ENCODE results near the gene CARMIL1. TPM values are rescaled to one million over a fixed set of nuclear protein-coding genes. Genes with fewer than 3 reads are reported as not detected.

CARMIL1 gene
- total and polyA plus RNA-seq, 2 of the 8 experiments (the other 6 are each of a cell fraction or from before 2014, with no cell fraction given), result 20.3 to 40.4 TPM

GRCh38 chr6:25606151-25606550 lies 327.0 kb downstream of the CARMIL1 start:
- H3K23ac ChIP-seq (ENCODE audit: insufficient read length), result no peak overlapping the region
- ChIA-PET POLR2A (ENCODE audit: partially characterized antibody) (no interaction called here), CTCF (ENCODE audit: partially characterized antibody) (interaction anchor here (0.6 to 2.2 kb wide), 5 partner anchors 9 to 383 kb away, joined by 3 to 5 read pairs (median 5); partner anchors contain the start of gene CARMIL1)
- no peak overlapping the region for H2AFZ ChIP-seq (ENCODE audit: low read length)
- no peak overlapping the region for H3K56ac ChIP-seq (replicated peaks; ENCODE audit: insufficient read length, low read depth, low read length)
- no peaks in the 10 kb centered on the region for H3K27me3 ChIP-seq (replicated peaks in 1 of 4; ENCODE audit: control insufficient read depth in 3 of 4, extremely low read depth in 1 of 4, insufficient read depth in 3 of 4, low read length in 3 of 4)
- no peaks in the 10 kb centered on the region for H3K79me1 ChIP-seq (ENCODE audit: low read depth, low read length)
- no peaks in the 10 kb centered on the region for H3K9me3 ChIP-seq (ENCODE audit: insufficient read depth in 2 of 2, low read depth in 1 of 2, low read length in 1 of 2)
- no peak overlapping the region for H4K91ac ChIP-seq (replicated peaks; ENCODE audit: insufficient read length, low read length)
- H2BK12ac ChIP-seq (ENCODE audit: low read depth, low read length), result no peak overlapping the region
- no peak overlapping the region for H2BK120ac ChIP-seq (replicated peaks; ENCODE audit: low read depth, low read length)
- H3K23me2 ChIP-seq (ENCODE audit: low read depth, low read length), result no peaks in the 10 kb centered on the region
- H3K4me2 ChIP-seq (ENCODE audit: insufficient read depth in 1 of 2, low read depth in 2 of 2, low read length in 2 of 2), result no peak overlapping the region
- H2BK5ac ChIP-seq (ENCODE audit: low read depth, low read length), result no peak overlapping the region
- 86% methylated on average over 11 of the region's 11 CpGs; no CpG with 5 or more reads in 1 of the 2 experiments for WGBS, 2 experiments (ENCODE audit: extremely low coverage in 1 of 2, insufficient coverage in 1 of 2, insufficient read length in 1 of 2, insufficient replicate concordance in 2 of 2, low coverage in 1 of 2, low lambda C conversion rate in 2 of 2, missing lambda C conversion rate in 1 of 2)
- H4K8ac ChIP-seq (ENCODE audit: extremely low read depth, insufficient read depth, low read length), result no peak overlapping the region
- FAIRE-seq (no peak), DNase-seq (ENCODE audit: low read depth in 1 of 2, low spot score in 2 of 2) (no peak)
- no peak overlapping the region for H4K5ac ChIP-seq (ENCODE audit: insufficient read length, low read depth, low read length)
- no peak overlapping the region for H3K27ac ChIP-seq (ENCODE audit: low read depth, low read length)
- H2AK5ac ChIP-seq (ENCODE audit: low read depth, low read length), result no peak overlapping the region
- H4K20me1 ChIP-seq (replicated peaks in 1 of 2; ENCODE audit: control insufficient read depth in 1 of 2, insufficient read depth in 2 of 2, low read length in 2 of 2), result no peaks in the 10 kb centered on the region
- H2BK20ac ChIP-seq (ENCODE audit: low read length), result no peak overlapping the region
- H2BK15ac ChIP-seq (ENCODE audit: low read length), result no peak overlapping the region
- peaks cover 0 to 10% (median 3%) of the 10 kb centered on the region in 4 experiments; a peak in 4 of 8 replicates for H3K36me3 ChIP-seq (ENCODE audit: control insufficient read depth in 2 of 4, insufficient read depth in 4 of 4, low read length in 3 of 4)
- H3K4me3 ChIP-seq (ENCODE audit: extremely low read depth in 1 of 4, insufficient read depth in 2 of 4, low read depth in 3 of 4, low read length in 4 of 4), result no peak overlapping the region
- no peaks in the 10 kb centered on the region for H3K79me2 ChIP-seq (ENCODE audit: control insufficient read depth in 1 of 2, insufficient read depth in 2 of 2, low read length in 2 of 2)
- no peak overlapping the region for H3K18ac ChIP-seq (ENCODE audit: extremely low read depth, low read length)
- no peaks in the 10 kb centered on the region for H3K4me1 ChIP-seq (replicated peaks in 1 of 4; ENCODE audit: control insufficient read depth in 3 of 4, insufficient read depth in 4 of 4, low read length in 3 of 4)
- H3K9ac ChIP-seq (replicated peaks in 1 of 4; ENCODE audit: extremely low read depth in 1 of 4, low read depth in 3 of 4, low read length in 3 of 4), result no peak overlapping the region
- H3K14ac ChIP-seq (ENCODE audit: insufficient read length), result no peak overlapping the region
- H3K4ac ChIP-seq (replicated peaks; ENCODE audit: insufficient read length, low read depth, low read length), result no peak overlapping the region
- TF ChIP-seq TBP (IDR thresholded peaks at IDR 0.05; ENCODE audit: low read depth, low read length), result no peak
- TF ChIP-seq GABPA (IDR thresholded peaks at IDR 0.05; ENCODE audit: borderline replicate concordance, insufficient read depth, low read length), result no peak
- no peak for TF ChIP-seq RAD21 (IDR thresholded peaks at IDR 0.05 in 1 of 2, conservative IDR thresholded peaks at IDR 0.05 in 1 of 2; ENCODE audit: low read depth in 2 of 2, low read length in 2 of 2)
- TF ChIP-seq CREB1 (IDR thresholded peaks at IDR 0.05), result no peak
- no peak for TF ChIP-seq POU5F1 (IDR thresholded peaks at IDR 0.05; ENCODE audit: low read depth, low read length)
- TF ChIP-seq TAF1 (IDR thresholded peaks at IDR 0.05; ENCODE audit: low read depth, low read length), result no peak
- no peak for TF ChIP-seq CBX8 (IDR thresholded peaks at IDR 0.05; ENCODE audit: borderline replicate concordance, low read depth, low read length)
- TF ChIP-seq JUND (IDR thresholded peaks at IDR 0.05; ENCODE audit: low read length), result no peak
- no peak for TF ChIP-seq BRCA1 (IDR thresholded peaks at IDR 0.05; ENCODE audit: low read depth, low read length)
- no peak for TF ChIP-seq PHF8 (conservative IDR thresholded peaks at IDR 0.05; ENCODE audit: low read depth, low read length)
- no peak for TF ChIP-seq YY1 (IDR thresholded peaks at IDR 0.05; ENCODE audit: low read depth, low read length)
- no peak for TF ChIP-seq CBX5 (IDR thresholded peaks at IDR 0.05; ENCODE audit: low read depth, low read length)
- TF ChIP-seq SIX5 (IDR thresholded peaks at IDR 0.05; ENCODE audit: low read depth, low read length), result no peak
- no peak for TF ChIP-seq EP300 (IDR thresholded peaks at IDR 0.05; ENCODE audit: borderline replicate concordance in 1 of 2, low read depth in 2 of 2, low read length in 2 of 2)
- TF ChIP-seq KDM1A (IDR thresholded peaks at IDR 0.05; ENCODE audit: borderline replicate concordance, low read length), result no peak

Data from H1 (cell line).